Stimulated activated CD4-positive, alpha-beta T cell treated with anti-CD3 and anti-CD28 coated beads, Interleukin-4, amount 100 ng/mL, for 1 hour (primary cell): ENCODE measurements around the gene TRNP1.
"Not testable (repeated sequence)": the region's sequence is repeated elsewhere in the genome, so short reads cannot be mapped to it uniquely, and the experiment has no call there.

ENCODE experiments used
- DNase-seq: peaks from one replicate; pipeline ENCODE4 v3.0.0-alpha.2; 2020

The TRNP1 gene

GRCh38 chr1:26976621-26977510, 16.6 kb upstream of the TRNP1 start:
- no peak for DNase-seq

GRCh38 chr1:26978901-26979300, 14.6 kb upstream of the TRNP1 start:
- no peak for DNase-seq

- DNase-seq, result no peak
These were observed 12.2 kb upstream of the TRNP1 start for GRCh38 chr1:26981146-26981846.

- no peak for DNase-seq
These were observed 9.6 kb upstream of the TRNP1 start for GRCh38 chr1:26983863-26984262.

- DNase-seq, result no peak
These were observed 9.2 kb upstream of the TRNP1 start for GRCh38 chr1:26984291-26984690.

- no peak for DNase-seq
These were observed 6.8 kb upstream of the TRNP1 start for GRCh38 chr1:26986658-26987057.

- DNase-seq, result not testable (repeated sequence)
These were observed 3.9 kb upstream of the TRNP1 start for GRCh38 chr1:26989403-26990109.

GRCh38 chr1:26991310-26992116, 2.0 kb upstream of the TRNP1 start:
- peak; percentile 25 for DNase-seq

GRCh38 chr1:26994020-26994786, 711 bp downstream of the TRNP1 start:
- DNase-seq, result peak; percentile 31

GRCh38 chr1:26994787-26995517, 1.5 kb downstream of the TRNP1 start:
- DNase-seq, result no peak

GRCh38 chr1:26996024-26996423, 2.5 kb downstream of the TRNP1 start:
- DNase-seq, result no peak

GRCh38 chr1:26996665-26997064, 3.2 kb downstream of the TRNP1 start:
- DNase-seq, result no peak

- DNase-seq, result no peak
These were observed 5.2 kb downstream of the TRNP1 start for GRCh38 chr1:26998429-26999300.

- no peak for DNase-seq
These were observed 6.0 kb downstream of the TRNP1 start for GRCh38 chr1:26999440-26999987.

- no peak for DNase-seq
These were observed 6.8 kb downstream of the TRNP1 start for GRCh38 chr1:27000090-27000816.

GRCh38 chr1:27000817-27001460, 7.4 kb downstream of the TRNP1 start:
- no peak for DNase-seq

GRCh38 chr1:27001570-27002360, 8.3 kb downstream of the TRNP1 start:
- no peak for DNase-seq
